CD4-positive, alpha-beta T cell (primary cell): ENCODE results near the gene GART. TPM values are rescaled to one million over a fixed set of nuclear protein-coding genes. Genes with fewer than 3 reads are reported as not detected.

Experiments
- ATAC-seq: fragments of 200-7000 bp; cut with Tn5 transposase; one replicate; pipeline ENCODE4 v1.10.0; 2022; ENCODE audit warnings: mild to moderate bottlenecking; ENCODE audit not compliant: poor library complexity
- CTCF ChIA-PET: fragments of 350-600 bp; sonication (Branson Sonifier 250); formaldehyde crosslinking; loops from one replicate; lab custom pipeline; 2021; ENCODE audit warnings: antibody characterized with exemption, inconsistent platforms; lab: Charles Lee
- POLR2A ChIA-PET: fragments of 350-600 bp; sonication (Branson Sonifier 250); formaldehyde crosslinking; loops from one replicate; lab custom pipeline; 2021; ENCODE audit warnings: antibody characterized with exemption, inconsistent platforms; lab: Charles Lee
- DNase-seq, 14 experiments: peaks; one replicate each; pipeline ENCODE4 v3.0.0-alpha.2; 2013 to 2020; ENCODE audit warnings: mixed read lengths in 2 of 14
- H3K27ac ChIP-seq, 2 donors: one replicate each; pipeline versions ENCODE4 v1.5.1 to v1.7.0; 2013; ENCODE audit warnings: low read length in 2 of 2, low read depth in 1 of 2, mild to moderate bottlenecking in 1 of 2
- H3K27me3 ChIP-seq, 2 experiments: 1 replicate in 1 of 2; 2 replicates in 1 of 2; pipeline versions ENCODE4 v1.6.1 to v1.7.0; 2013; ENCODE audit warnings: low read length in 2 of 2, control low read depth in 1 of 2, mild to moderate bottlenecking in 1 of 2, moderate library complexity in 1 of 2; ENCODE audit not compliant: insufficient read depth in 2 of 2, control insufficient read depth in 1 of 2
- H3K36me3 ChIP-seq: one replicate; pipeline ENCODE4 v1.6.1; 2013; ENCODE audit warnings: low read length, control low read depth; ENCODE audit not compliant: insufficient read depth
- H3K4me1 ChIP-seq: one replicate; pipeline ENCODE4 v1.6.1; 2013; ENCODE audit warnings: low read length, control low read depth; ENCODE audit not compliant: insufficient read depth
- H3K4me3 ChIP-seq: one replicate; pipeline ENCODE4 v1.5.1; 2013; ENCODE audit warnings: mild to moderate bottlenecking, low read length, moderate library complexity
- H3K9me3 ChIP-seq, 2 experiments: 1 replicate in 1 of 2; 2 replicates in 1 of 2; pipeline versions ENCODE4 v1.6.1 to v1.7.0; 2013; ENCODE audit warnings: low read length in 2 of 2, mild to moderate bottlenecking in 2 of 2, control low read depth in 1 of 2, moderate library complexity in 1 of 2; ENCODE audit not compliant: control insufficient read depth in 1 of 2, insufficient read depth in 1 of 2
- H3K27ac Mint-ChIP-seq: one replicate; pipeline ENCODE4 v1.8.0; 2020; ENCODE audit warnings: mixed read lengths
- H3K27me3 Mint-ChIP-seq: one replicate; pipeline ENCODE4 v1.8.0; 2021; ENCODE audit warnings: mixed read lengths
- H3K36me3 Mint-ChIP-seq: one replicate; pipeline ENCODE4 v1.8.0; 2021; ENCODE audit warnings: low read depth, mixed read lengths
- H3K4me1 Mint-ChIP-seq: one replicate; pipeline ENCODE4 v1.8.0; 2021; ENCODE audit warnings: low read depth, mixed read lengths
- H3K4me3 Mint-ChIP-seq: one replicate; pipeline ENCODE4 v1.8.0; 2020; ENCODE audit warnings: mild to moderate bottlenecking, mixed read lengths
- H3K9me3 Mint-ChIP-seq: one replicate; pipeline ENCODE4 v1.8.0; 2020; ENCODE audit warnings: mixed read lengths
- CTCF ChIP-seq: fragments of 200-600 bp; IDR thresholded peaks from one replicate; pipeline ENCODE4 v1.8.0; 2022; ENCODE audit warnings: antibody characterized with exemption, mild to moderate bottlenecking
- intact Hi-C, 2 experiments: fragments of 100-400 bp; cut with DNase I in 1 of 2; cut with micrococcal nuclease in 1 of 2; formaldehyde crosslinking; loops; one replicate each; pipeline versions ENCODE4 v1.15.1 to v1.9.0; 2023 to 2025; cut with DNase I, micrococcal nuclease
- total RNA-seq, 174 experiments: library from RNA in 2 of 174; stranded (reverse) in 2 of 174; gene quantifications; one replicate each; pipeline ENCODE4 v1.2.3 and lab custom pipeline; 2021 to 2026

GART gene
- total RNA-seq, 2 experiments from 2014 or later = 21.8 to 25.5 TPM

- H3K27ac ChIP-seq = no peak overlapping the region
- ChIA-PET CTCF (interaction anchor here (1.8 kb wide), 1 partner anchor 42 kb away, joined by 5 read pairs; the partner anchor contains the start of gene DONSON), POLR2A (interaction anchor here (5.6 kb wide), 1 partner anchor 66 kb away, joined by 132 read pairs; the partner anchor contains the start of gene TMEM50B)
- H3K9me3 ChIP-seq = no peaks in the 10 kb centered on the region
- no peak overlapping the region for H3K4me3 ChIP-seq
- H3K36me3 Mint-ChIP-seq = peaks cover 87% of the 10 kb centered on the region
- H3K4me1 Mint-ChIP-seq = peaks cover 58% of the 10 kb centered on the region
- DNase-seq (no peak), ATAC-seq (no peak)
- intact Hi-C loops = no loop called here
- H3K4me3 Mint-ChIP-seq = peak overlapping the region; percentile 55
- no peaks in the 10 kb centered on the region for H3K27me3 ChIP-seq
- no peak for TF ChIP-seq CTCF
- peak overlapping the region; percentile 52 for H3K27ac Mint-ChIP-seq
- no peaks in the 10 kb centered on the region for H3K27me3 Mint-ChIP-seq
- H3K9me3 Mint-ChIP-seq = no peaks in the 10 kb centered on the region
- peaks cover 11% of the 10 kb centered on the region for H3K4me1 ChIP-seq
- peaks cover 41% of the 10 kb centered on the region for H3K36me3 ChIP-seq
Measured at GRCh38 chr21:33546086-33546485, 4.2 kb upstream of the GART start.

- no peaks in the 10 kb centered on the region for H3K27me3 Mint-ChIP-seq
- CTCF ChIA-PET = interaction anchor here (1.1 to 3.0 kb wide), 3 partner anchors 12 to 64 kb away, joined by 3 to 18 read pairs (median 4); partner anchors contain the start of gene TMEM50B
- Histone ChIP-seq H3K4me3 (peak overlapping the region; percentile 91), H3K27me3 (no peaks in the 10 kb centered on the region), H3K27ac (no peak overlapping the region), H3K4me1 (peaks cover 15% of the 10 kb centered on the region), H3K9me3 (no peaks in the 10 kb centered on the region), H3K36me3 (peaks cover 26% of the 10 kb centered on the region)
- peak overlapping the region; percentile 98 for H3K27ac Mint-ChIP-seq
- peaks cover 65% of the 10 kb centered on the region for H3K4me1 Mint-ChIP-seq
- DNase-seq (no peak), ATAC-seq (no peak)
- intact Hi-C loops = loop anchor here (5.0 kb wide), 3 partner anchors 43 to 1152 kb away; partner anchors contain the start of genes DONSON (in 1 of the 2), SYNJ1 (in 1 of the 2) and URB1 (in 1 of the 2)
- H3K4me3 Mint-ChIP-seq = peak overlapping the region; percentile 95
- POLR2A ChIA-PET = interaction anchor here (0.9 to 5.6 kb wide), 6 partner anchors 14 to 773 kb away, joined by 3 to 132 read pairs (median 15); partner anchors contain the start of genes DONSON, PAXBP1 and TMEM50B
- H3K9me3 Mint-ChIP-seq = no peaks in the 10 kb centered on the region
- H3K36me3 Mint-ChIP-seq = peaks cover 78% of the 10 kb centered on the region
- TF ChIP-seq CTCF = no peak
Measured at GRCh38 chr21:33544451-33545195, 2.7 kb upstream of the GART start.

- DNase-seq = peak in 4 of 14 experiments; percentile 51 to 73 (median 56)
- intact Hi-C loops = loop anchor here (2.0 to 5.0 kb wide), 5 partner anchors 44 to 1151 kb away; partner anchors contain the start of genes DONSON (in 2 of the 2), SYNJ1 (in 1 of the 2) and URB1 (in 1 of the 2)
Measured at GRCh38 chr21:33543505-33544129, 1.7 kb upstream of the GART start.

More at GRCh38 chr21:33543505-33544129, 1.7 kb upstream of the GART start:
- peaks cover 22% of the 10 kb centered on the region for H3K36me3 ChIP-seq
- H3K9me3 ChIP-seq = no peaks in the 10 kb centered on the region
- Mint-ChIP-seq H3K36me3 (peaks cover 72% of the 10 kb centered on the region), H3K27ac (peak overlapping the region; percentile 98), H3K4me3 (peak overlapping the region; percentile 95), H3K27me3 (no peaks in the 10 kb centered on the region), H3K4me1 (peaks cover 60% of the 10 kb centered on the region), H3K9me3 (no peaks in the 10 kb centered on the region)
- ChIA-PET POLR2A (interaction anchor here (0.7 to 5.6 kb wide), 27 partner anchors 8 to 1050 kb away, joined by 3 to 132 read pairs (median 5); partner anchors contain the start of genes CFAP298, DNAJC28, DONSON and IFNAR1), CTCF (interaction anchor here (1.1 to 3.3 kb wide), 3 partner anchors 14 to 63 kb away, joined by 3 to 18 read pairs (median 10); partner anchors contain the start of gene TMEM50B)
- H3K4me1 ChIP-seq = peaks cover 15% of the 10 kb centered on the region
- no peaks in the 10 kb centered on the region for H3K27me3 ChIP-seq
- H3K27ac ChIP-seq = peak overlapping the region; percentile 99 to 100
- no peak for ATAC-seq
- H3K4me3 ChIP-seq = peak overlapping the region; percentile 91
- TF ChIP-seq CTCF = no peak
